Measurements from ENCODE around the gene FTL.

DNA sequence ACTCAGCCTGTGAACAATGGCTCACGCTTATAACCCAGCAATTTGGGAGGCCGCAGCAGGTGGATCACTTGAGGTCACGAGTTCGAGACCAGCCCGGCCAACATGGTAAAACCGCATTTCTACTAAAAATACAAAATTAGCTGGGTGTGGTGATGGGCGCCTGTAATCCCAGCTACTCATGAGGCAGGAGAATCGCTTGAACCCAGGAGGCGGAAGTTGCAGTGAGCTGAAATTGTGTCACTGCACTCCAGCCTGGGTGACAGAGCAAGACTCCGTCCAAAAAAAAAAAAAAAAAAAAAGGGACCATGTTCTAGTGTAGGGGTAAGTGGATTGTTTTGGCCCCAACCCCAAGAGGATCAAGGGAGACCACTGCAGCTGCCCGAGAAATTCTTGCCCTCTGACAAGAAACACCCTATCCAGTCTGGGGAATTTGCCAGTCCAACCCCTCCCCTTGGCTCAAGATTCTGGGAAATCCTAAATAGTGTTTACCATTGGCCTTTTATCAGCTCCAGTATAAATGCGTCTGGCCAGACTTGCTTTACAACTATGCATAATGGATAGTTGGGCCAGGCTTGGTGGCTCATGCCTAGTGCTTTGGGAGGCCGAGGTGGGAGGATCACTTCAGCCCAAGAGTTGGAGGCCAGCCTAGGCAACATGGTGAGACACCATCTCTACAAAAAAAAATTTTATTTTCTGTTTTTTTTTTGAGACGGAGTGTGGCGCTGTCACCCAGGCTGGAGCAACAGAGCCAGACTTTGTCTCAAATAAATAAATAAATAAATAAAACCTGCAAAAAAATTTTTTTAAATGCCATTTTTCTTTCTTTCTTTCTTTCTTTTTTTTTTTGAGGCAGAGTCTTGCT, 36.7 kb upstream of the FTL start:
- TF ChIP-seq JUND (IDR thresholded peaks at IDR 0.05) (no peak), SP1 (IDR thresholded peaks at IDR 0.05) (no peak), EGR1 (IDR thresholded peaks at IDR 0.05; ENCODE audit: low read depth in 2 of 2) (no peak), RAD21 (IDR thresholded peaks at IDR 0.05) (peak in 1 of 2 donors; percentile 7), TAF1 (conservative IDR thresholded peaks at IDR 0.05) (no peak), YY1 (IDR thresholded peaks at IDR 0.05) (no peak)
- TF ChIP-seq, protein P1, sequence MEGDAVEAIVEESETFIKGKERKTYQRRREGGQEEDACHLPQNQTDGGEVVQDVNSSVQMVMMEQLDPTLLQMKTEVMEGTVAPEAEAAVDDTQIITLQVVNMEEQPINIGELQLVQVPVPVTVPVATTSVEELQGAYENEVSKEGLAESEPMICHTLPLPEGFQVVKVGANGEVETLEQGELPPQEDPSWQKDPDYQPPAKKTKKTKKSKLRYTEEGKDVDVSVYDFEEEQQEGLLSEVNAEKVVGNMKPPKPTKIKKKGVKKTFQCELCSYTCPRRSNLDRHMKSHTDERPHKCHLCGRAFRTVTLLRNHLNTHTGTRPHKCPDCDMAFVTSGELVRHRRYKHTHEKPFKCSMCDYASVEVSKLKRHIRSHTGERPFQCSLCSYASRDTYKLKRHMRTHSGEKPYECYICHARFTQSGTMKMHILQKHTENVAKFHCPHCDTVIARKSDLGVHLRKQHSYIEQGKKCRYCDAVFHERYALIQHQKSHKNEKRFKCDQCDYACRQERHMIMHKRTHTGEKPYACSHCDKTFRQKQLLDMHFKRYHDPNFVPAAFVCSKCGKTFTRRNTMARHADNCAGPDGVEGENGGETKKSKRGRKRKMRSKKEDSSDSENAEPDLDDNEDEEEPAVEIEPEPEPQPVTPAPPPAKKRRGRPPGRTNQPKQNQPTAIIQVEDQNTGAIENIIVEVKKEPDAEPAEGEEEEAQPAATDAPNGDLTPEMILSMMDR (IDR thresholded peaks at IDR 0.05; ENCODE audit: low read depth, low read length, missing input control), result no peak
- TF ChIP-seq, protein P2, sequence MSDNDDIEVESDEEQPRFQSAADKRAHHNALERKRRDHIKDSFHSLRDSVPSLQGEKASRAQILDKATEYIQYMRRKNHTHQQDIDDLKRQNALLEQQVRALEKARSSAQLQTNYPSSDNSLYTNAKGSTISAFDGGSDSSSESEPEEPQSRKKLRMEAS (IDR thresholded peaks at IDR 0.05), result no peak
- TF ChIP-seq, protein P3, sequence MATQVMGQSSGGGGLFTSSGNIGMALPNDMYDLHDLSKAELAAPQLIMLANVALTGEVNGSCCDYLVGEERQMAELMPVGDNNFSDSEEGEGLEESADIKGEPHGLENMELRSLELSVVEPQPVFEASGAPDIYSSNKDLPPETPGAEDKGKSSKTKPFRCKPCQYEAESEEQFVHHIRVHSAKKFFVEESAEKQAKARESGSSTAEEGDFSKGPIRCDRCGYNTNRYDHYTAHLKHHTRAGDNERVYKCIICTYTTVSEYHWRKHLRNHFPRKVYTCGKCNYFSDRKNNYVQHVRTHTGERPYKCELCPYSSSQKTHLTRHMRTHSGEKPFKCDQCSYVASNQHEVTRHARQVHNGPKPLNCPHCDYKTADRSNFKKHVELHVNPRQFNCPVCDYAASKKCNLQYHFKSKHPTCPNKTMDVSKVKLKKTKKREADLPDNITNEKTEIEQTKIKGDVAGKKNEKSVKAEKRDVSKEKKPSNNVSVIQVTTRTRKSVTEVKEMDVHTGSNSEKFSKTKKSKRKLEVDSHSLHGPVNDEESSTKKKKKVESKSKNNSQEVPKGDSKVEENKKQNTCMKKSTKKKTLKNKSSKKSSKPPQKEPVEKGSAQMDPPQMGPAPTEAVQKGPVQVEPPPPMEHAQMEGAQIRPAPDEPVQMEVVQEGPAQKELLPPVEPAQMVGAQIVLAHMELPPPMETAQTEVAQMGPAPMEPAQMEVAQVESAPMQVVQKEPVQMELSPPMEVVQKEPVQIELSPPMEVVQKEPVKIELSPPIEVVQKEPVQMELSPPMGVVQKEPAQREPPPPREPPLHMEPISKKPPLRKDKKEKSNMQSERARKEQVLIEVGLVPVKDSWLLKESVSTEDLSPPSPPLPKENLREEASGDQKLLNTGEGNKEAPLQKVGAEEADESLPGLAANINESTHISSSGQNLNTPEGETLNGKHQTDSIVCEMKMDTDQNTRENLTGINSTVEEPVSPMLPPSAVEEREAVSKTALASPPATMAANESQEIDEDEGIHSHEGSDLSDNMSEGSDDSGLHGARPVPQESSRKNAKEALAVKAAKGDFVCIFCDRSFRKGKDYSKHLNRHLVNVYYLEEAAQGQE (IDR thresholded peaks at IDR 0.05), result no peak
